ENCODE results near the gene TRAPPC10. TPM values are rescaled to one million over a fixed set of nuclear protein-coding genes. Genes with fewer than 3 reads are reported as not detected.
"Not testable (repeated sequence)": the region's sequence is repeated elsewhere in the genome, so short reads cannot be mapped to it uniquely, and the experiment has no call there.

The TRAPPC10 gene
- total and polyA plus RNA-seq, 4 donors: 7.7 to 43.5 (median 29.7) TPM

DNA sequence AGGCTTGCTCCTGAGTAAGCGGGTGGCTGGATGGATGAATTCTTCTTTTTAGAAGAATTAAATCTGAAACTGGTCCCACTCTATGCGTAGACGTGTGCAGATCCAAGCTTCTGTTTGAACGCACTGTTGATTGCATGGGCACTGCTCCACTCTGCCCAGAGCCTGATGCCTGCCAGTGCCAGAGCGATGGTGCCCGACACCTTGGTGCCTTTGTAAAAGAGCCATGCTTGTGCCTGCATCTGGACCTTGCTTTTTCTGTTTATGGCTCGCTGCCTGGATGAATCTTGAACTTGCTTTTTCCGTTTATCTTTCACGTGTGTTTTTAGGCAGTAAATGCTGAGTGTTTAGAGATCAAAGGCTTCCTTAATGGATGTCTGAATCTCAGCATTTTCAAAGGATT is 80.1 kb downstream of the TRAPPC10 start:
- Histone ChIP-seq H3K27me3 (ENCODE audit: control insufficient read depth in 3 of 3, insufficient read depth in 3 of 3, low read length in 2 of 3) (no peaks in the 10 kb centered on the region), H3K27ac (ENCODE audit: low read depth in 1 of 2, low read length in 1 of 2) (no peak overlapping the region), H3K4me3 (no peak overlapping the region), H3K4me1 (ENCODE audit: control insufficient read depth in 5 of 5, insufficient read depth in 5 of 5, low read length in 5 of 5) (peaks cover 0 to 11% (median 0%) of the 10 kb centered on the region in 5 donors), H3K9me3 (ENCODE audit: control insufficient read depth in 4 of 4, insufficient read depth in 3 of 4, low read length in 3 of 4) (no peaks in the 10 kb centered on the region), H3K9ac (ENCODE audit: insufficient read depth in 1 of 2, low read length in 2 of 2) (no peak overlapping the region), H3K36me3 (ENCODE audit: control insufficient read depth in 4 of 4, insufficient read depth in 4 of 4, low read length in 4 of 4) (peaks cover 15 to 40% (median 19%) of the 10 kb centered on the region in 4 donors)
- ATAC-seq (ENCODE audit: insufficient read depth, low FRiP score) (no peak), DNase-seq (no peak)
- TF ChIP-seq, protein P1, sequence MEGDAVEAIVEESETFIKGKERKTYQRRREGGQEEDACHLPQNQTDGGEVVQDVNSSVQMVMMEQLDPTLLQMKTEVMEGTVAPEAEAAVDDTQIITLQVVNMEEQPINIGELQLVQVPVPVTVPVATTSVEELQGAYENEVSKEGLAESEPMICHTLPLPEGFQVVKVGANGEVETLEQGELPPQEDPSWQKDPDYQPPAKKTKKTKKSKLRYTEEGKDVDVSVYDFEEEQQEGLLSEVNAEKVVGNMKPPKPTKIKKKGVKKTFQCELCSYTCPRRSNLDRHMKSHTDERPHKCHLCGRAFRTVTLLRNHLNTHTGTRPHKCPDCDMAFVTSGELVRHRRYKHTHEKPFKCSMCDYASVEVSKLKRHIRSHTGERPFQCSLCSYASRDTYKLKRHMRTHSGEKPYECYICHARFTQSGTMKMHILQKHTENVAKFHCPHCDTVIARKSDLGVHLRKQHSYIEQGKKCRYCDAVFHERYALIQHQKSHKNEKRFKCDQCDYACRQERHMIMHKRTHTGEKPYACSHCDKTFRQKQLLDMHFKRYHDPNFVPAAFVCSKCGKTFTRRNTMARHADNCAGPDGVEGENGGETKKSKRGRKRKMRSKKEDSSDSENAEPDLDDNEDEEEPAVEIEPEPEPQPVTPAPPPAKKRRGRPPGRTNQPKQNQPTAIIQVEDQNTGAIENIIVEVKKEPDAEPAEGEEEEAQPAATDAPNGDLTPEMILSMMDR (IDR thresholded peaks at IDR 0.05; ENCODE audit: control extremely low read depth, extremely low read depth): no peak
- 89 to 92% methylated on average over 9 of the region's 9 CpGs for WGBS, 2 donors

DNA sequence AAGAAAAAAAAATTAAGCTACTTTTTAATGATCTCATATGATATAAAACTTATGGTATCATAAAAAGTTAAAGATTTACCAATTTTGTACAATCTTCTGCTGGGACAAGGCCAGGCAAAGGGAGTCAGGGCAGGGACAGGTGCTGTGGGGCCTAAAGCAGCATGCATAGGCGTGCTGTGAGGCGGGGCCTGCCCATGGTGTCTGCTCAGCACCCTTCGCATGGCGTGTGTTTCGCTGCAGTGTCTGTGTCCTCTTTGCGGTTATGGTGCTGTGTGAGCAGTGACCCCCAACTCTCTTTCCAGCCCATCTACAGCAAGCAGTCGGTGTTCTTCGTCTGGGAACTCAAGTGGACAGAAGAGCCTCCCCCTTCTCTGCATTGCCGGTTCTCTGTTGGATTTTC is 81.7 kb downstream of the TRAPPC10 start:
- no peak overlapping the region for H3K9ac ChIP-seq (ENCODE audit: insufficient read depth in 1 of 2, low read length in 2 of 2)
- no peaks in the 10 kb centered on the region for H3K9me3 ChIP-seq (ENCODE audit: control insufficient read depth in 4 of 4, insufficient read depth in 3 of 4, low read length in 3 of 4)
- peaks cover 0 to under 1% (median 0%) of the 10 kb centered on the region in 5 donors for H3K4me1 ChIP-seq (ENCODE audit: control insufficient read depth in 5 of 5, insufficient read depth in 5 of 5, low read length in 5 of 5)
- TF ChIP-seq, protein P1 (IDR thresholded peaks at IDR 0.05; ENCODE audit: control extremely low read depth, extremely low read depth): no peak
- H3K27ac ChIP-seq (ENCODE audit: low read depth in 1 of 2, low read length in 1 of 2): no peak overlapping the region
- H3K36me3 ChIP-seq (ENCODE audit: control insufficient read depth in 4 of 4, insufficient read depth in 4 of 4, low read length in 4 of 4): peaks cover 6 to 25% (median 16%) of the 10 kb centered on the region in 4 donors
- no peak for DNase-seq
- no peak for ATAC-seq (ENCODE audit: insufficient read depth, low FRiP score)
- 93 to 94% methylated on average over 9 of the region's 9 CpGs for WGBS, 2 donors
- H3K27me3 ChIP-seq (ENCODE audit: control insufficient read depth in 3 of 3, insufficient read depth in 3 of 3, low read length in 2 of 3): no peaks in the 10 kb centered on the region
- no peak overlapping the region for H3K4me3 ChIP-seq

DNA sequence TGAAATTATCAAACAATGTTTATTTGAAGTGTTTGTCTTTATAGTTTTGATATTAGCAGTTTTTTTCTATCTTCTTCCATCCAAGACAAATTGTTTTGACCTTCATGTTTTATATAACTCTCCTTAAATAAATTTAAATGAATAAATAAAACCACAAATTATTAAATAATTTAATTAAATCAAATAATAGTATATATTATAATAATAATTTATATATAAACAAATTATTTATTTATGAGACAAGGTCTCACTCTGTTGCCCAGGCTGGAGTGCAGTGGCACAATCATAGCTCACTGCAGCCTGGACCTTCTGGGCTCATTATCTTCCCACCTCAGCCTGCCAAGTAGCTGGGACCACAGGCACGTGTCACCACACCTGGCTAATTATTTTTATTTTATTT is 82.7 kb downstream of the TRAPPC10 start:
- H3K9me3 ChIP-seq (ENCODE audit: control insufficient read depth in 4 of 4, insufficient read depth in 3 of 4, low read length in 3 of 4): no peaks in the 10 kb centered on the region
- no peak overlapping the region for H3K27ac ChIP-seq (ENCODE audit: low read depth in 1 of 2, low read length in 1 of 2)
- H3K4me1 ChIP-seq (ENCODE audit: control insufficient read depth in 5 of 5, insufficient read depth in 5 of 5, low read length in 5 of 5): no peaks in the 10 kb centered on the region
- DNase-seq: no peak
- WGBS, 2 donors: 86 to 97% methylated on average over 1 of the region's 1 CpG
- no peak for ATAC-seq (ENCODE audit: insufficient read depth, low FRiP score)
- no peaks in the 10 kb centered on the region for H3K27me3 ChIP-seq (ENCODE audit: control insufficient read depth in 3 of 3, insufficient read depth in 3 of 3, low read length in 2 of 3)
- TF ChIP-seq, protein P1 (IDR thresholded peaks at IDR 0.05; ENCODE audit: control extremely low read depth, extremely low read depth): no peak
- H3K9ac ChIP-seq (ENCODE audit: insufficient read depth in 1 of 2, low read length in 2 of 2): no peak overlapping the region
- H3K4me3 ChIP-seq: no peak overlapping the region
- H3K36me3 ChIP-seq (ENCODE audit: control insufficient read depth in 4 of 4, insufficient read depth in 4 of 4, low read length in 4 of 4): peaks cover 4 to 16% (median 14%) of the 10 kb centered on the region in 4 donors

DNA sequence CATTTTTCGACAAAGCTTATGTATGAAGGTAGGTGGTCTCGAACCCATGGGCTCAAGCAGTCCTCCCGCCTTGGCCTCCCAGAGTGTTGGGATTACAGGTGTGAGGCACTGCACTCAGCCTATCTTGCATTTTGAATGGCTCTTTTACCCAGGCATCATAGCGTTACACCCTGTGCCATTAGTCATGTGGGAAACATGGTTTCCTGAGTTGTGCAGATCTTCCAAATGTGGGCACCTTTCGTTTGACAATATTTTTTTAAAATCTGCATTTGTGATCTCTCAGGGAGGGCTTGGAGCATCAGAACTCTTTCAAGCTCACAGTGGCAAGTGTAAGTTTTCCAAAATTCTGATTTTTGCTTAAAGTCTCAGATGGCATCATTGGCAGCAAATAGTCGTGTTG is 86.4 kb downstream of the TRAPPC10 start:
- not testable (repeated sequence) for H3K27me3 ChIP-seq (ENCODE audit: control insufficient read depth in 3 of 3, insufficient read depth in 3 of 3, low read length in 2 of 3); H3K36me3 ChIP-seq (ENCODE audit: control insufficient read depth in 4 of 4, insufficient read depth in 4 of 4, low read length in 4 of 4); H3K4me3 ChIP-seq; H3K9me3 ChIP-seq (ENCODE audit: control insufficient read depth in 4 of 4, insufficient read depth in 3 of 4, low read length in 3 of 4); ATAC-seq (ENCODE audit: insufficient read depth, low FRiP score); H3K9ac ChIP-seq (ENCODE audit: insufficient read depth in 1 of 2, low read length in 2 of 2); H3K27ac ChIP-seq (ENCODE audit: low read depth in 1 of 2, low read length in 1 of 2); H3K4me1 ChIP-seq (ENCODE audit: control insufficient read depth in 5 of 5, insufficient read depth in 5 of 5, low read length in 5 of 5); DNase-seq
- WGBS, 2 donors: no CpG with 5 or more reads among the region's 6 CpGs

DNA sequence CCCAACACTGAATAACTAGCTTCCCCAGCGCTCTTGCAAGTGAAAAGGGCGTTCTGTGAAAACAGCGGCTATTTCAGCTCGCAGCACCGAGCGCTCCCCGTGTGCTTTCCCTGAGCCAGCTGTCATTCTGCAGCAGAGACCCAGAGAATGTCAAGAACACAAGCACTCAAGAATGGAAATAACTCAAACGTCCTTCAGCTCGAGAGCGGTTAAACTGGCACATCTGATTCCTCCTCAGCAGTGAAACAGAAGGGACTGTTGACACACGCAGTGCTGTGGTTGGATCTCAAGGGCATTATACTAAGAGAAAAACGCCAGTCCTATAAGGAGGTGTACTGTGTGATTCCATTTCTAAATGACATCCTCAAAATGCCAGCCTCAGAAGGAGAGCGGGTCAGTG is 86.9 kb downstream of the TRAPPC10 start:
- ATAC-seq (ENCODE audit: insufficient read depth, low FRiP score): peak; percentile 41
- no CpG with 5 or more reads among the region's 13 CpGs for WGBS, 2 donors

DNA sequence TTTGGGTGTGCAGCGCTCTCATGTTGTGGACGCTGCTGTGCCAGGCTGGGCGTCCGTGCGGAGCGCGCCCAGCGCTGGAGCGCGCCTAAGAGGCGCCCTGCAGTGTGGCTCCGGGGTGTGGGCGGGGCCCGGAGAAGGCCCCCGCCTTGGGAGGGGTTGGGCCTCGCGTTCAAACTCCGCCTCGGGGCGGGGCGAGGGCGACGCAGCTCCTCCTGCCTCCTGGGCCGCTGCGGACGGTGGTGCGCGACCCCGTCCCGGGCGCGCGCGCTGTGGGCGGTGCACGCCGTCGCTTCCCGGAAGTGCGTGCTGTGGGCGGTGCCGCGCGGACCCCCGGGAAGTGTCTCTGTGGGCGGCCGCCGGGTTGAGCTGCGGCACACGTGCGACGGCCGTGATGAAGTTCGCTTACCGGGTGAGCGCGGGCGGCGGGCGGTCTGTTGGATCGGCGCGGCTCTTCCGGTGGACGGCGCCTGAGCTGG is 95.0 kb downstream of the TRAPPC10 start, which contains the start of gene PWP2:
PWP2 (plus strand) TSS at position 374 of the 476 bp plus-strand sequence; CDS start at position 392, 18 bp downstream.
- H3K36me3 ChIP-seq (ENCODE audit: control insufficient read depth in 4 of 4, insufficient read depth in 4 of 4, low read length in 4 of 4); H3K27me3 ChIP-seq (ENCODE audit: control insufficient read depth in 3 of 3, insufficient read depth in 3 of 3, low read length in 2 of 3); H3K9me3 ChIP-seq (ENCODE audit: control insufficient read depth in 4 of 4, insufficient read depth in 3 of 4, low read length in 3 of 4); DNase-seq; H3K4me1 ChIP-seq (ENCODE audit: control insufficient read depth in 5 of 5, insufficient read depth in 5 of 5, low read length in 5 of 5); H3K9ac ChIP-seq (ENCODE audit: insufficient read depth in 1 of 2, low read length in 2 of 2); H3K4me3 ChIP-seq: not testable (repeated sequence)
- peak within 1 kb of the TSS in 1 of 2 donors; percentile 45 for H3K27ac ChIP-seq (ENCODE audit: low read depth in 1 of 2, low read length in 1 of 2)
- 1% methylated on average over 25 of the region's 66 CpGs; no CpG with 5 or more reads in 1 of the 2 donors for WGBS, 2 donors
- peak; percentile 84 for ATAC-seq (ENCODE audit: insufficient read depth, low FRiP score)

More for the DNA sequence above, 86.9 kb downstream of the TRAPPC10 start:
- not testable (repeated sequence) for H3K4me3 ChIP-seq; H3K4me1 ChIP-seq (ENCODE audit: control insufficient read depth in 5 of 5, insufficient read depth in 5 of 5, low read length in 5 of 5); H3K27me3 ChIP-seq (ENCODE audit: control insufficient read depth in 3 of 3, insufficient read depth in 3 of 3, low read length in 2 of 3); H3K27ac ChIP-seq (ENCODE audit: low read depth in 1 of 2, low read length in 1 of 2); H3K9me3 ChIP-seq (ENCODE audit: control insufficient read depth in 4 of 4, insufficient read depth in 3 of 4, low read length in 3 of 4); H3K36me3 ChIP-seq (ENCODE audit: control insufficient read depth in 4 of 4, insufficient read depth in 4 of 4, low read length in 4 of 4); DNase-seq; H3K9ac ChIP-seq (ENCODE audit: insufficient read depth in 1 of 2, low read length in 2 of 2)
